H1 (cell line): Measurements from ENCODE around the gene TRAK1. TPM values are rescaled to one million over a fixed set of nuclear protein-coding genes. Genes with fewer than 3 reads are reported as not detected.

Source experiments
- CTCF ChIA-PET: fragments of 300-600 bp; sonication (Branson Sonifier 250); formaldehyde crosslinking; loops from one replicate; lab custom pipeline; 2021; ENCODE audit not compliant: partially characterized antibody; lab: Charles Lee
- POLR2A ChIA-PET: fragments of 300-600 bp; sonication (Branson Sonifier 250); formaldehyde crosslinking; loops from one replicate; lab custom pipeline; 2021; ENCODE audit warnings: inconsistent platforms; ENCODE audit not compliant: partially characterized antibody; lab: Charles Lee
- DNase-seq, 2 experiments: peaks; one replicate each; pipeline versions ENCODE4 v3.0.0 to v3.0.0-alpha.2; 2010 to 2022; ENCODE audit warnings: low spot score in 2 of 2, low read depth in 1 of 2, mixed read lengths in 1 of 2
- FAIRE-seq: peaks from 2 replicates; lab custom pipeline; 2011; peaks lifted over from hg19 to GRCh38; lab: Jason Lieb, UNC
- H2AFZ ChIP-seq: 2 replicates; pipeline ENCODE4 v1.8.1; 2012; ENCODE audit warnings: low read length, inconsistent platforms
- H2AK5ac ChIP-seq: 2 replicates; pipeline ENCODE4 v1.6.1; 2013; ENCODE audit warnings: low read depth, low read length
- H2BK120ac ChIP-seq: replicated peaks from 2 replicates; pipeline ENCODE3; 2013; ENCODE audit warnings: low read depth, low read length, inconsistent platforms
- H2BK12ac ChIP-seq: 2 replicates; pipeline ENCODE4 v1.6.1; 2013; ENCODE audit warnings: low read depth, low read length
- H2BK15ac ChIP-seq: 2 replicates; pipeline ENCODE4 v1.6.1; 2013; ENCODE audit warnings: low read length
- H2BK20ac ChIP-seq: 2 replicates; pipeline ENCODE4 v1.6.1; 2013; ENCODE audit warnings: low read length
- H2BK5ac ChIP-seq: 2 replicates; pipeline ENCODE4 v1.6.1; 2013; ENCODE audit warnings: low read depth, low read length
- H3K14ac ChIP-seq: 2 replicates; pipeline ENCODE4 v1.6.1; 2013; ENCODE audit warnings: inconsistent platforms; ENCODE audit not compliant: insufficient read length
- H3K18ac ChIP-seq: 2 replicates; pipeline ENCODE4 v1.6.1; 2013; ENCODE audit warnings: low read length; ENCODE audit errors: extremely low read depth
- H3K23ac ChIP-seq: 2 replicates; pipeline ENCODE4 v1.6.1; 2013; ENCODE audit warnings: inconsistent platforms; ENCODE audit not compliant: insufficient read length
- H3K23me2 ChIP-seq: 2 replicates; pipeline ENCODE4 v1.6.1; 2013; ENCODE audit warnings: low read depth, low read length
- H3K27ac ChIP-seq: 2 replicates; pipeline ENCODE4 v1.6.1; 2011; ENCODE audit warnings: low read depth, low read length, inconsistent platforms
- H3K27me3 ChIP-seq, 4 experiments: replicated peaks in 1 of 4; 1 replicate in 1 of 4; 2 replicates in 3 of 4; pipeline versions ENCODE4 v1.6.1 to v1.8.1; 2011 to 2013; ENCODE audit warnings: low read length in 3 of 4, mild to moderate bottlenecking in 3 of 4, inconsistent platforms in 2 of 4, mixed read lengths in 2 of 4, moderate library complexity in 1 of 4; ENCODE audit not compliant: control insufficient read depth in 3 of 4, insufficient read depth in 3 of 4; ENCODE audit errors: extremely low read depth in 1 of 4
- H3K36me3 ChIP-seq, 4 experiments: 2 replicates each; pipeline versions ENCODE4 v1.6.1 to v1.8.1; 2011 to 2013; ENCODE audit warnings: mild to moderate bottlenecking in 4 of 4, low read length in 3 of 4, moderate library complexity in 2 of 4, control low read depth in 1 of 4, inconsistent platforms in 1 of 4; ENCODE audit not compliant: insufficient read depth in 4 of 4, control insufficient read depth in 2 of 4
- H3K4ac ChIP-seq: replicated peaks from 2 replicates; pipeline ENCODE3; 2013; ENCODE audit warnings: low read length, low read depth, mixed read lengths, inconsistent platforms; ENCODE audit not compliant: insufficient read length
- H3K4me1 ChIP-seq, 4 experiments: replicated peaks in 1 of 4; 1 replicate in 1 of 4; 2 replicates in 3 of 4; pipeline versions ENCODE4 v1.6.1 to v1.8.1; 2011 to 2013; ENCODE audit warnings: low read length in 3 of 4, inconsistent platforms in 2 of 4, mixed read lengths in 1 of 4; ENCODE audit not compliant: insufficient read depth in 4 of 4, control insufficient read depth in 3 of 4
- H3K4me2 ChIP-seq, 2 experiments: 2 replicates each; pipeline versions ENCODE4 v1.6.1 to v1.8.1; 2011 to 2013; ENCODE audit warnings: low read depth in 2 of 2, low read length in 2 of 2, control low read depth in 1 of 2, inconsistent platforms in 1 of 2, mild to moderate bottlenecking in 1 of 2; ENCODE audit not compliant: insufficient read depth in 1 of 2
- H3K4me3 ChIP-seq, 4 experiments: fragments of 200-600, 300-600 bp in 1 of 4; sonication (generic), shearing (Covaris generic), sonication (Bioruptor Twin) in 1 of 4; 2 replicates each; pipeline versions ENCODE4 v1.5.1 to v1.8.1; 2011 to 2016; ENCODE audit warnings: low read length in 4 of 4, low read depth in 3 of 4, control low read depth in 2 of 4, inconsistent platforms in 2 of 4, mild to moderate bottlenecking in 2 of 4, mixed read lengths in 1 of 4, moderate library complexity in 1 of 4; ENCODE audit not compliant: insufficient read depth in 2 of 4; ENCODE audit errors: extremely low read depth in 1 of 4
- H3K56ac ChIP-seq: replicated peaks from 2 replicates; pipeline ENCODE3; 2013; ENCODE audit warnings: low read depth, mild to moderate bottlenecking, mixed read lengths, low read length, inconsistent platforms; ENCODE audit not compliant: insufficient read length
- H3K79me1 ChIP-seq: 2 replicates; pipeline ENCODE4 v1.6.1; 2013; ENCODE audit warnings: low read depth, low read length, control low read depth
- H3K79me2 ChIP-seq, 2 experiments: 2 replicates each; pipeline versions ENCODE4 v1.6.1 to v1.8.1; 2012 to 2013; ENCODE audit warnings: low read length in 2 of 2, mild to moderate bottlenecking in 2 of 2, inconsistent platforms in 1 of 2; ENCODE audit not compliant: insufficient read depth in 2 of 2, control insufficient read depth in 1 of 2
- H3K9ac ChIP-seq, 4 experiments: replicated peaks in 1 of 4; 1 replicate in 1 of 4; 2 replicates in 3 of 4; pipeline versions ENCODE4 v1.6.1 to v1.8.1; 2011 to 2013; ENCODE audit warnings: low read depth in 3 of 4, low read length in 3 of 4, control low read depth in 2 of 4, mild to moderate bottlenecking in 2 of 4, moderate library complexity in 2 of 4, inconsistent platforms in 1 of 4; ENCODE audit errors: extremely low read depth in 1 of 4
- H3K9me3 ChIP-seq, 2 experiments: 2 replicates each; pipeline versions ENCODE4 v1.6.1 to v1.8.1; 2012 to 2013; ENCODE audit warnings: mild to moderate bottlenecking in 2 of 2, moderate library complexity in 2 of 2, control low read depth in 1 of 2, inconsistent platforms in 1 of 2, low read depth in 1 of 2, low read length in 1 of 2, mixed read lengths in 1 of 2; ENCODE audit not compliant: insufficient read depth in 2 of 2
- H4K20me1 ChIP-seq, 2 experiments: replicated peaks in 1 of 2; 2 replicates each; pipeline versions ENCODE3 to v1.8.1; 2011 to 2013; ENCODE audit warnings: inconsistent platforms in 2 of 2, low read length in 2 of 2, mild to moderate bottlenecking in 1 of 2; ENCODE audit not compliant: insufficient read depth in 2 of 2, control insufficient read depth in 1 of 2
- H4K5ac ChIP-seq: 2 replicates; pipeline ENCODE4 v1.6.1; 2013; ENCODE audit warnings: low read length, low read depth, mixed read lengths, inconsistent platforms; ENCODE audit not compliant: insufficient read length
- H4K8ac ChIP-seq: 2 replicates; pipeline ENCODE4 v1.8.0; 2013; ENCODE audit warnings: mild to moderate bottlenecking, moderate library complexity, low read length, inconsistent platforms; ENCODE audit not compliant: insufficient read depth; ENCODE audit errors: extremely low read depth
- H4K91ac ChIP-seq: replicated peaks from 2 replicates; pipeline ENCODE3; 2013; ENCODE audit warnings: low read length, mixed read lengths, inconsistent platforms; ENCODE audit not compliant: insufficient read length
- ATF2 ChIP-seq: IDR thresholded peaks from 2 replicates; pipeline ENCODE4 v1.6.1; 2012; ENCODE audit warnings: low read length, inconsistent platforms
- SP1 ChIP-seq: IDR thresholded peaks from 2 replicates; pipeline ENCODE4 v1.6.1; 2011; ENCODE audit warnings: low read depth, low read length
- polyA plus RNA-seq, 7 experiments: library from polyadenylated mRNA; depleted of rRNA in 3 of 7; stranded (reverse) in 5 of 7; unstranded in 2 of 7; fragments of >200 nt in 5 of 7; fragments of 200-250 nt in 2 of 7; gene quantifications; 1 replicate in 5 of 7; 2 replicates in 1 of 7; 4 replicates in 1 of 7; pipeline versions ENCODE4 v1.2.1 to v1.2.3, GENCODE V29; 2011 to 2013; ENCODE audit warnings: missing spikeins in 2 of 7, mixed read lengths in 2 of 7
- total RNA-seq: library from RNA; stranded (reverse); fragmentation: NEBNext Ultra II Directional; extraction: Animal tissue kit (Norgen Biotek cat#: 25700); gene quantifications from 2 replicates; pipeline ENCODE4 v1.2.1, GENCODE V29; 2021

Gene TRAK1
- total and polyA plus RNA-seq, 2 of the 8 experiments (the other 6 are each of a cell fraction or from before 2014, with no cell fraction given) = 21.3 to 32.7 TPM

- Histone ChIP-seq H3K56ac (no peak overlapping the region), H2BK15ac (no peak overlapping the region), H3K4me3 (no peak overlapping the region), H3K27me3 (no peaks in the 10 kb centered on the region), H3K18ac (no peak overlapping the region), H2BK5ac (no peak overlapping the region), H3K4me2 (no peak overlapping the region), H4K5ac (no peak overlapping the region), H3K14ac (no peak overlapping the region), H3K9me3 (peaks cover 10 to 12% of the 10 kb centered on the region in 2 experiments; a peak in 3 of 4 replicates), H2BK120ac (no peak overlapping the region), H4K20me1 (no peaks in the 10 kb centered on the region), H4K8ac (no peak overlapping the region), H3K79me1 (no peaks in the 10 kb centered on the region), H3K23ac (no peak overlapping the region), H3K23me2 (no peaks in the 10 kb centered on the region), H3K36me3 (no peaks in the 10 kb centered on the region), H3K27ac (no peak overlapping the region), H2BK20ac (no peak overlapping the region), H3K9ac (no peak overlapping the region), H3K79me2 (no peaks in the 10 kb centered on the region), H4K91ac (no peak overlapping the region), H3K4me1 (no peaks in the 10 kb centered on the region), H2BK12ac (no peak overlapping the region), H3K4ac (no peak overlapping the region), H2AFZ (no peak overlapping the region), H2AK5ac (no peak overlapping the region)
- no peak for FAIRE-seq
- DNase-seq = no peak
- CTCF ChIA-PET = no interaction called here
- POLR2A ChIA-PET = no interaction called here
- no peak for TF ChIP-seq SP1
- no peak for TF ChIP-seq ATF2
Measured at GRCh38 chr3:42274266-42274665, 183.1 kb downstream of the TRAK1 start.
